COLO668 (cell line): ENCODE data around the gene CALR.
"Not testable (repeated sequence)": the region's sequence is repeated elsewhere in the genome, so short reads cannot be mapped to it uniquely, and the experiment has no call there.

Source experiments
- DNase-seq: peaks from one replicate; lab custom pipeline; 2025; ENCODE audit not compliant: unreplicated experiment; lab: John Stamatoyannopoulos, UW

The CALR gene

GRCh38 chr19:12933287-12934072, 4.9 kb upstream of the CALR start, which contains the start of gene FARSA:
FARSA (minus strand) TSS chr19:12933711; CDS start chr19:12933696, 15 bp downstream.
- peak; percentile 92 for DNase-seq

DNA sequence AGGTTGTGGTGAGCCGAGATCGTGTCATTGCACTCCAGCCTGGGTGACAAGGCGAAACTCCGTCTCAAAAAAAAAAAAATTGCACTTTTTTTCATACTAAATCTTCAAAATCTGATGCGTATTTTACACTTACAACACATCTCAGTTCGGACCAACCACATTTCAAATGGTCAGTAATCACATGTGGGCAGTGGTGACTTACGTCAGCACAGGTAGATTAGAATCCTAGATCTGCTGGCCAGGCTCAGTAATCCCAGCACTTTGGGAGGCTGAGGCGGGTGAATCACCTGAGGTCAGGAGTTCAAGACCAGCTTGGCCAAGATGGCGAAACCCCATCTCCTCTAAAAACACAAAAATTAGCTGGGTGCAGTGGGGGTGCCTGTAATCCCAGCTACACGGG, 3.3 kb upstream of the CALR start:
- DNase-seq = no peak

DNA sequence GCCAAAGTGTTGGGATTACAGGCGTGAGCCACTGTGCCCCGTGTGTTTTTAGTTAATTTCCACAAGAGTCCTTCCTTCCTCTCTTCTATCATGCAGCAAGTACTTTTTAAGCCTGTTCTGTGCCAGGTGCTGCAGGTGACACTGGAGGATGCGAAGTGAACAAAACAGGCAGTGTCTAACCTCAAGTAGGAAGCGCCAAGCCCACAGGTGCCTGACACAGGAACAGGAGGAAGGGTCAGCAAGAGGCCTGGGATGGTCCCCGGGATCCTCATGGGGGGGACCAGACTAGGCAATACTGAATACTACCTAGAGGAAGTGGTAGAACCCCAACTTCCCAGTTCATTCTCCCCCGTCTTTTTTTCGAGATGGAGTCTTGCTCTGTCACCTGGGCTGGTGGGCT, 1.8 kb upstream of the CALR start:
- DNase-seq = no peak

GRCh38 chr19:12937093-12937926, 1.1 kb upstream of the CALR start:
- DNase-seq = peak; percentile 55

GRCh38 chr19:12938779-12939601, 581 bp downstream of the CALR start:
- DNase-seq = peak; percentile 54

DNA sequence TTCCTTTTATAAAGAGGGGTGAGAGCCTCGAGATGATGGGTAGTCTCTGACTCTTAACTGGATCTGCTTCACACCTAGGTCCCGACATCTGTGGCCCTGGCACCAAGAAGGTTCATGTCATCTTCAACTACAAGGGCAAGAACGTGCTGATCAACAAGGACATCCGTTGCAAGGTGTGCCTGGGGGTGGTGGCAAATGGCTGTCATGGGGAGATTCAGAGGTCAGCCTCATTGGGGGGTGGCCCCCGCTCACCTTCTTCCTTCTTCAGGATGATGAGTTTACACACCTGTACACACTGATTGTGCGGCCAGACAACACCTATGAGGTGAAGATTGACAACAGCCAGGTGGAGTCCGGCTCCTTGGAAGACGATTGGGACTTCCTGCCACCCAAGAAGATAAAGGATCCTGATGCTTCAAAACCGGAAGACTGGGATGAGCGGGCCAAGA, 1.6 kb downstream of the CALR start:
- no peak for DNase-seq

GRCh38 chr19:12940897-12941296, 2.5 kb downstream of the CALR start:
- no peak for DNase-seq

GRCh38 chr19:12943437-12944044, 5.1 kb downstream of the CALR start:
- no peak for DNase-seq

GRCh38 chr19:12944104-12944674, 5.8 kb downstream of the CALR start:
- no peak for DNase-seq

DNA sequence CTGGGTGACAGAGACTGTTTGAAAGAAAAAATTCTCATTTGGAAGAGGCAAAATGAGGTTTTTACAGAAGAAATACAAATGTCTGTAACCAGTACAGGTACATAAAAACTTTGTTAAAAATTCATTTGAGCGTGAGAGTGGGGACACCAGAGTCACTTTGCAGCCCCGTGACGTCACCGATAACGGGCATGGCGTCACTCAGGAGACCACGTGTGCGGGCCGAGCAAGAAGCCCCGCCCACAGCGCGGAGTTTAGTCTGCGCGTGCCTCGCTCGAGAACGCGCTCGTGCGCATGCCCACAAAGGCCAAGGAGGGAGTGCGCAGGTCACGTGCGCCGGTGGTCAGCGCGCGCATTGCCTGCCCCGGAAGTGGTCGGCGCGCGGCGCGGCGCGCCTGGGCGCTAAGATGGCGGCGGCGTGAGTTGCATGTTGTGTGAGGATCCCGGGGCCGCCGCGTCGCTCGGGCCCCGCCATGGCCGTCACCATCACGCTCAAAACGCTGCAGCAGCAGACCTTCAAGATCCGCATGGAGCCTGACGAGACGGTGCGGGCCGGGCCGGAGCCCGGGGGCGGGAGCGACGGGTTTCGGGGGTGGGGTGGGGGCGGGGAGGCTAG, 7.2 kb downstream of the CALR start, which contains the start of gene RAD23A:
Gene RAD23A, plus strand, starts transcription at position 384 of the 613 bp plus-strand sequence. Its CDS starts 87 bp downstream, at position 471.
- peak; percentile 99 for DNase-seq

GRCh38 chr19:12946092-12946721, 7.8 kb downstream of the CALR start:
- peak; percentile 88 for DNase-seq

GRCh38 chr19:12946731-12947496, 8.5 kb downstream of the CALR start:
- DNase-seq = peak; percentile 14

- no peak for DNase-seq
These were observed 9.5 kb downstream of the CALR start for GRCh38 chr19:12947702-12948611.

DNA sequence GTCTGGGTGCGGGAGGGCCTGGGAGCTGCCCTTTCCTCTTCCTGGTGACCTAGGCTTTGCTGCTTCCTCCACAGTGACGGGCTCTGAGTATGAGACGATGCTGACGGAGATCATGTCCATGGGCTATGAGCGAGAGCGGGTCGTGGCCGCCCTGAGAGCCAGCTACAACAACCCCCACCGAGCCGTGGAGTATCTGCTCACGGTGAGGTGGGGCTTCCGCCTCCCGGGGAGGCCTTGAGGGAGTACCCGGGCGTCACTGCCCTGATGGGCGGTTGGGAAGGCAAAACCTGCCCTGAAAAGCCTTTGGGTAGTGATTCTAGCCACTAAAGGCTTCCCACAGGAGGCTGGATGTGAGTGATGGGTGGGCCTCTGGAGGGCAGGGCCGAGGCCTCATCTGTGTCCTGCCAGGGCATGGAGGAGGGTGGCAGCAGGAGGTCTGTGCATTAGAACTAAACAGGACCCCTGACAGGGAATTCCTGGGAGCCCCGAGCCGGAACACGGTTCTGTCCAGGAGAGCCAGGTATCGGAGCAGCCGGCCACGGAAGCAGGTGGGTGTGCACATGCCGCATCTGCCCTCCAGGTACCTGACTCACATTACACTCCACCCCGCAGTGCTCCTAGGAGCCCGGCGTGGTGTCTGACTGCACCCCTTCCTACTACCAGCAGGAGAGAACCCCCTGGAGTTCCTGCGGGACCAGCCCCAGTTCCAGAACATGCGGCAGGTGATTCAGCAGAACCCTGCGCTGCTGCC, 10.4 kb downstream of the CALR start:
- no peak for DNase-seq

DNA sequence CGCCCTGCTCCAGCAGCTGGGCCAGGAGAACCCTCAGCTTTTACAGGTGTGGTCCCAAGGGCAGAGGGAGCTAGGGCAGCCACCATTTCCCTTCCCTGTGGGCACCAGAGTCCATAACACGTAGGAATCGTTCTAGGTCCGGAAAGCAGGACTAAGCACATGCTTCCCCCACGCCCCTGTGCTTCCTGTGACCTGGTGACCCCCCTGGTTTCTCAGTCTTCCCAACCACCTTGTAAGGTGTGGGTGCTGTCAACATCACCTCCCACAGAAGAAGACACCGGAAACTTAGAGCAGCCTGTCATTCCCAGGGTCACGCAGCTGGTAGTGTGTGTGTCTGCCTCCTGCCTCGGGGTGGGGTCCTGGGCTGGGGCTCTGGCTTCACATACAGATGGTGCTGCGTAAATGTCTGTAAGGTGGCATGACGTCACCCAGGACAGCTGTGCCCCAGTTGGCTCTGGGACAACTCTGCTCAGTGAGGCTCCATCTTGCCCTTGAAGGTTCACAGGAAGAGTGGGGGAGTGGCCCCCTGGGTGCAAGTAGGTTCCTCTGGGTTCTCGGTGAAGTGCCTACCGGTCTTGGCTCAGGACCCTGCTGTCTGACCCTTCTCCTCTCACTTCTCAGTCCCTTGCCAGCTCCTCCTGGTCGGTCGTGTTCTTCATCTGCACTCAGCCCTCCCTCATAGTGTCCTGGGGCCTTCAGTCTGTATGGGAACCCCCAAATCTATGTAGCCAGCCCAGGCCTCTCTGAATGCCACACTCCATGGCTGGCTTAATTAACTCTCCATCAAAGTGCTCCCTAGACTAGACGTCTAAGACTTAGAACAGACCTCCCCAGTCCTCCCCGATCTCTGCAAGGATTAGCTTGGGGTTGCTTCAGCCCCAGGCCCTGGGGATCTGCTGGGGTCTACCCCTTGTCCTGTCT, 11.2 kb downstream of the CALR start:
- no peak for DNase-seq

DNA sequence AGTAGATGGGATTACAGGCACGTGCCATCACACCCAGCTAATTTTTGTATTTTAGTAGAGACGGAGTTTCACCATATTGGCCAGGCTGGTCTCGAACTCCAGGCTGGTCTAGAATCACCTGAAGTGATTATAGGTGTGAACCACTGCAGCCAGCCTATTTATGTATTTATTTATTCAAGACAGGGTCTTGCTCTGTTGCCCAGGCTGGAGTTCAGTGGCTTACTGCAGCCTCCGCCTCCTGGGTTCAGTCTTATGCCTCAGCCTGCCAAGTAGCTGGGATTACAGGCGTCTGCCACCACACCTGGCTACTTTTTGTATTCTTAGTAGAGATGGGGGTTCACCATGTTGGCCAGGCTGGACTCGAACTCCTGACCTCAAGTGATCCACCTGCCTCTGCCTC, 13.6 kb downstream of the CALR start:
- not testable (repeated sequence) for DNase-seq
